Lung microvascular endothelial cell (primary cell): Measurements from ENCODE around the gene NTN1. TPM values are rescaled to one million over a fixed set of nuclear protein-coding genes. Genes with fewer than 3 reads are reported as not detected.
"Not testable (repeated sequence)": the region's sequence is repeated elsewhere in the genome, so short reads cannot be mapped to it uniquely, and the experiment has no call there.

ENCODE experiments used
- DNase-seq, 2 donors: peaks; one replicate each; pipeline versions ENCODE4 v3.0.0 to v3.0.0-alpha.2; 2010; ENCODE audit warnings: low read depth in 2 of 2
- total RNA-seq: library from RNA; depleted of rRNA; stranded (reverse); fragments of >200 nt; gene quantifications from 2 replicates; pipeline ENCODE4 v1.2.1, GENCODE V29; 2014

The NTN1 gene
- total RNA-seq, 1 donor from 2014 or later = 0.40 TPM

DNA sequence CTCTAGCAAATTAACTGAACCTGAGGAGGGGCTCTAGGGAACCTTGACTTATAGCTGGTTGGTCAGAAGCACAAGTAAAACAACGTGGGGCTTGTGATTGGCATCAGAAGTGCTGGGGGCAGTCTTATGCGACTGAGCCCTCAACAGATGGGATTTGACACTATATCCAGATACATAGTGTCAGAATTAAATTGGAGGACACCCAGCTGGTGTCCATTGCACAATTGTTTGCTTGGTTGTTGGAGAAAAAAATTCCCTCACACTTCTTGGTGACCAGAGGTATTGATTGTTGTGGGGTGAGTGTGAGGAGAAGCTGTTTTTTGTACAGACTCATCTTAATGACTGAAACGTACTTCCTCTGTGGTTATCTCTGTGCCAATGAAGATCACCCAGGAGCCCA lies 59.7 kb downstream of the NTN1 start:
- DNase-seq = no peak

DNA sequence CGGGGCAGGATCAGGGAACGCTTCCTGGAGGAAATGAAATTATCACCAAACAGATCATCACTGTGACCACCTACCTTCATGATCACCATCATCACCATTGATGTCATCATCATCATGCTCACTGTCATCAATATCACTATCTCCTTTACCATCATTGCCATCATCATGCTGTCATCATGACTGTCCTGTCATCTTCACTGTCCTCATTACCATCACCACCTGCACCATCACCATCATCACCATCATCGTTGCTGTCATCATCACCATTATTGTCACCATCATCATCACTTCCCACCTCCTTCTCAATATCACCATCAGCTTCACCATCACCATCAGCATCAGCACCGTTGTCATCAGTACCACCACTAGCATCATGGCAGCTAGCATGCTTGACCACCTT lies 65.3 kb downstream of the NTN1 start:
- DNase-seq = no peak

DNA sequence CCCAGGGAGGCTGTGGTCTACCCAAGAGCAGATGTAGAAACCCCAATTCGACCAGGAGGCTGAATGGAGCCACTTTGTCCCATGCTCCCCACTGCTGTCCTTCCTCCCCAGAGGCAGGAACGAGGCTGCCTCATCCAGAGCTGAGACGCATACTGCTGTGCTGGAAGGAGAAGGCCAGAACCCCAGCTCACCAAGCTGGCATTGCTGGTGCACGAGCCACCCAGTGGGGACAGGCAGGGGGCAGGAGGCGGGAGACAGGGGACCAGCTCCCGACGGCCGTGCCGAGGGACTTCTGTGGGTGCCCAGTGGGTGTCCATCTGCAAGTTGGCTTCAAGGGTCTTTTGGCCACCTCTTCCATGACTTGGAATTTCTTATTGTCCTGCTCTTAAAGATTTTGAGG lies 66.6 kb downstream of the NTN1 start:
- no peak for DNase-seq

DNA sequence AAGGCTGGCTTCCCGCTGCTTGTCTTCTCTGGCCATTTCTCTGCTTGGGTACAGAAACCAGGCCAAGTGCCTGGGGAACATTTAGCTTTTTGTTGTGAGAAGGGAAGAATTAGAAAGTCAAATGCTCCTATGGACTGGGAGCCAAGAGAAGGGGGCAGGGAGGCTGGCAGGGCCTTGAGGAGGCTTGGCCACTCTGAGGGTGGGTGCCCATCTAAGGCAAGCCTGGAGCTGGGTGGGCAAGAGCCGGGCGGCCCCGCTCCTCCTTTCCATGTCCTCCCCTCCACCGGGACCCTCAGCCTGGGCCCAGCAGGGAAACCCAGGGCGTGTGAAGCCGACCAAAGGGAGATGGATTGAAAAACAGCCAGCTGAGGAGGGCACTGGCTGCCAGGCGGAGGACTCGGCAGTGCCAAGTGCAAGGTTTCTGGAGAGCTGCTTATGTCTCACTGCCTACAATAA lies 69.4 kb downstream of the NTN1 start:
- DNase-seq = no peak

DNA sequence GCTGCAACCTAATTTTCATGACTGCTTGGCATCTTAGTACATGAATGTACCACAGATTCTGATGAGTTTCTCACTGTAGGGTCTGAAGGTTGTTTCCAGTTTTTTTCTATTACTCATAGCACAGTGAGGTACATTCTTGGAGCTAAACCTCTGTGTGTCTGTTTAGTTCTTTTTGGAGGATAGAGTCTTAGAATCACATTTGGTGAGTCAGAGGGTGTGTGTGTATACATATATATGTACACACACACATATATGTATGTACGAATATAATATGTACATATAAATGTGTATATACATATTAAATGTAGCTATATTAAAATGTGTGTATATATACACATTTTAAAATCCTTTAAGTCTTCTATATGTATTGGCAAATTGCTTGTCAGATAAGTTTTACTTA lies 72.9 kb downstream of the NTN1 start:
- DNase-seq = no peak

DNA sequence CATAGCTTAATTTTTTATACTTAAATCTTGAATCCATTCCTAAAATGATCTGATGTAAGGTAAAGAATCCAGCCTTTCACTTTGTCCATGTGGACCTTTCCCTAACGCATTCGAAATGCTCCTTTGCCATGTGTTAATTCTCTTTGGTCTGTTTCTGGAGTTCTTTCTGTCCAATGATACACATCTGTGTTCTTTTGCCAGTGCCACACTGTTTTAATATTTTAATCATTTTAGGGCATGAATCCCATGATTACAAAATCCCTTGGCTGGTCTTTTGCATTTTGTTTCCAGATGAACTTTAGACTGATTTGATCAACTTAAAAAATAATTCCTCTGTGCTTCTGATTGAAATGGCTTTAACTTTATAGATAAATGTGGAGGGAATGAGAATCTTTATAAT lies 74.1 kb downstream of the NTN1 start:
- no peak for DNase-seq

DNA sequence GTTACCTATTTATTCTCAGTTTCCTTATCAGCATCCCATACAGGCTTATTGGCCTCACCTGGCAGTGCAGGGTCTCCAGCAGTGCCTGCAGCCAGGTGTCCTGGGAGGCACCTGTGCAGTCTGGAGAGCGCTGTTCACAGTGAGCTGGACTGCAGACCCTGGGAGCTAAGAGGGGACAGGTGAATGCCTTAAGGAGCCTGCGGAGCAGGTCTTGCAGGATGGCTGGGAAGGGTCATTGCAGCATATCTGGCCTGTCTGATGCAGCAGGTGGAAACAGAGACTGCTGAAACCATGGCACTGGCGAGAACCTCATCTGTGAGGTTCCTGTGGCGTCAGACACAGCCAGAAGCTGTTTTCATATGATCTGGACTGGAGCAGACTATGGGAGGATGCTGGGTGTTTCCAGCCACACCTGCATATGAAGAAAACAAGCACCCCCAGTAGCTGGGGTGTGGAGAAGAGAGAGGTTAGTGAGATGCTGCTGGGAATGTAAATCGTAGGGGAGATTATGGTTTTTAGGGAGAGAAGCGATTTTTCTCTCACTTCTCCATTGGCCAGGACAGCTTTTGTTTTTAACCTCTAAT lies 77.0 kb downstream of the NTN1 start:
- no peak for DNase-seq

DNA sequence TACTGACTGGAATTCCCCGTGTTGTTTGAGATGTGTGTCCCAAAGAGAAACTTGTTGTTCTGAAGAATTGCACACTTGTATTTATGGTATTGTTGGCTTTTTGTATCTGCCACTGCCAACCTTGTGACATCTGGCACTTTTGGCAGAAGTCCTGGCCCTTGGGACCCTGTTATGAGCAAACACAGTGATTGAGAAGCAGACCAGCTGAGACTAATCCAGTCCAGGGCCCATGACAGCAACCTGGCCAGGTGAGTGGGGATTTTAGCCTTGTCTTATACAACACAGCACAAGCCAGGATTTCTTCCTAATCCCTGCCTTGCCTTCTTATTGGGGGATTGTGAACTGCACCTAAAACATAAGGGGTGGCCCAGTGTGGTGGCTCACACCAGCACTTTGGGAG lies 80.0 kb downstream of the NTN1 start:
- no peak for DNase-seq

DNA sequence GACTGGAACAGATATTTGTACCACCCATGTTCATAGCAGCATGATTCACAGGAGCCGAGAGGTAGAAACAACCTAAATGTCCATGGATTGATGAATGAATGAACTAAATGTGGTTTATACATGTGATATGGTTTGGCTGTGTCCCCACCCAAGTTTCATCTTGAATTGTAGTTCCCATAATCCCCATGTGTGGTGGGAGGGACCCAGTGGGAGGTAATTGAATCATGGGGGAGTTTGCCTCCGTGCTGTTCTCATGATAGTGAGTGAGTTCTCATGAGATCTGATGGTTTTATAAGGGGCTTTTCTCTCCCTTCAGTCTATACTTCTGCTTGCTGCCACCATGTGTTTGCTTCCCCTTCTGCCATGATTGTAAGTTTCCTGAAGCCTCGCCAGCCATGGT lies 81.9 kb downstream of the NTN1 start:
- not testable (repeated sequence) for DNase-seq

DNA sequence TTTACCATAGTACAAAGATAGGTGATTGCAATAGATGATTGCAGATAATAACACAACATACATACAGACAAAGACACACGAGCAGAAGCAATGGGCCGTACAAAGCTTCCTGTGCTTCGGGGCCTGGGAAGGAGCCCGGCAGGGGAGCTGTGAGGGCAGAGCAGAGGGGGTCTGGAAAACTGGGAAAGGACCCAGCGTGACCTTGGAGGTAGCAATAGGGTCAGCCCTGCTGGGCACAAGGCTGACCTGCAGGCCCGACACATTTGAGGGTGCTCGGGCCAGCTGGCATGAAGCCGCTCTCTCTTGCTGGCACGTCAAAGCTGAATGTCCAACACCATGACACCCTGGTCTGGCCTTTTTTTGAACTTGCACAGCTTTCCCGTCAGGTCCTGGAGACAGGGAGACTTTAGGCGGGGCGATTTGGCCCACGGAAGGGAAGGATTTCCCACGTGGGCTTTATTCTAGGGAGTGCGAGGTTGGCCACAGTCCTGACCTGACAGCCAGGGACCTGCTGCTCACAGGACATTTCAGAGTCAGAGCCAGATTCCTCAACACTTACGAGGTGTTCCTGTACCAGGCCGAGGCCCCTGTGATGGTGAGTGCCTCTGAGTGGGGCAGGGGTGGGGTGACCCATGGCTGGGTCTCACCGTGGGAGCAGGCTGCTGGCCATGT lies 83.2 kb downstream of the NTN1 start:
- no peak for DNase-seq

DNA sequence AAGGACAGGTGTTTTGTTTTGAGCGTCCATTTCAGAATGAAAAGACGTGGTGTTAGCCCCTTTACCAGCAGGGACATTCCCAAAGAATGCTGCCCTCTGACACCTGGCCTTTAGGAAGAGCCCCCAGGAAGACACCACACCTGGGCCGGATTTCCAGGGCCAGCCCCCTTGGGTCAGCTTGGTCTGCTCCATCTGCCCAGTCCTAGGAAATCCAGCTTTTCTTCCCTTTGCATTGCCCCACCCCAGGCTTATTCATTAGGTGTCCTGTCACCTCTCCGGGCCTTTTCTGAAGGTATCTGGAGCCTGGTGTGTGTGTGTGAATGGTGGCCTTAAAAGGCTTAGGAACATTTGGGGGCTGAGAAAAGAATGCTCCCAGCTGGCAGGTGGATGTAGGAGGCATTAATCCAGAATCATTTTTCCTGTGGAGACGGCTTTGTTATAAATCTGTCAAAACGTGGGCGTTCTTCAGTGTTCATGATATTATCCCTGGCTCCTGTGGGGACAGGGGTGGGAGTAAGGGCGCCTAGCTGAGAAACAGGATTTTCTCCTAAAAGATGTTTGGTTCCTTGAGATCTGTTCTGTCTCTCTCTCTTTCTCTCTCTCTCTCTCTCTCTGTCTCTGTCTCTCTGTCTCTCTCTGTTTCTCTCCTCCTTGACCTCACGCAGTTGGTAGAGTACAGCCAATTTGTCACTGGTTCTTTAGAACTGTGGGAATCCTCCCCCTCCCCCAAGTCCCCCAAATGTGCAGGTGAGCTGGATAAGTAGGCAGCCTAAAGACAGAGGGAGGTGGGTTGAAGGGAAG lies 84.0 kb downstream of the NTN1 start:
- no peak for DNase-seq

DNA sequence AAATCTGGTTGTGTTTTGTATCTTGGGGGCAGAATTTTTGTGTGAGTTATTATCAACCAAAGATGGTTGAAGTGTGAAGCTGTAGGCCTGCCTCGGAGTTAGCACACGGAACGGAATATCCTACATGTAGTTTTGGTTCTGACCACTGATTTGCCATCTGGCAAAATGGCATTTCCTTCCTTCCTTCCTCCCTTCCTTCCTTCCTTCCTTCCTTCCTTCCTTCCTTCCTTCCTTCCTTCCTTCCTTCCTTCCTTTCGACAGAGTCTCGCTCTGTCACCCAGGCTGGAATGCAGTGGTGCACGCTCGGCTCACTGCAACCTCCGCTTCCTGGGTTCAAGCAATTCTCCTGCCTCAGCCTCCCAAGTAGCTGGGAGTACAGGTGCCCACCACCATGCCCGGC lies 85.0 kb downstream of the NTN1 start:
- not testable (repeated sequence) for DNase-seq

DNA sequence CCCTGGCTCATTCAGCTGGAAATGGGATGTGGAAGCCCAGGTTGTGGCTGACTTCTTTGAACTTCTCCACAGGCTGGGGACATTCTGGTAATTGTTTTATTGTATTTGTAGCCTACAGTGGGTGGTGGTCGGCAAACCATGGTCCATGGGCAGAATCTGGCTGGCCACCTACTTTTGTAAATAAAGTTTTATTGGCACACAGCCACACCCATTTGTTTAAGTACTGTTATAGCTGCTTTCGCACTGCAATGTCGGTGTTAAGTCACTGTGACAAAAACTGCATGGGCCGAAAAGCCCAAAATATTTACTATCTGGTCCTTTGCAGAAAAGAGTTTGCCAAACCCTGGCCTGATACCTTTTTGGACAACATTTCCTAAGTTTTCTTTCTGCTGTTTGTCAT lies 86.2 kb downstream of the NTN1 start:
- DNase-seq = no peak

DNA sequence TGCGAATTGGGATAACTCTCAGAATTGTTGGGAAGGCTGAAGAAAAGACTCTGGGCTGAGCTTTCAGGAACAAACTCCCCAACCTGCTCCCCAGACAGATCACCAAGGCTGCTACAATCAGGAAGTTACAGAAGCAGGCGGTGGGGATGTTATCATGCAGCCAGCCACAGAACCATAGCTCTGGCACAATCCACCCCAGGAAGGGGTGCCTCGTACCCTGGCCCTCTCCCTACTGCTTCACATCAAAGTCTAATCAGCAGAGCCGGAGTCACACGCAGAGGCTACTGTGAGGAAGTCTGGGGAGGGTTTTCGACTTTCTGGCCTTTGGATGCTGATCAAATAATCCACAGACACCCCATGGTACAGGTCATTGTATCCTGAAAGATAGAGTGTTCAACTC lies 86.8 kb downstream of the NTN1 start:
- DNase-seq = no peak

DNA sequence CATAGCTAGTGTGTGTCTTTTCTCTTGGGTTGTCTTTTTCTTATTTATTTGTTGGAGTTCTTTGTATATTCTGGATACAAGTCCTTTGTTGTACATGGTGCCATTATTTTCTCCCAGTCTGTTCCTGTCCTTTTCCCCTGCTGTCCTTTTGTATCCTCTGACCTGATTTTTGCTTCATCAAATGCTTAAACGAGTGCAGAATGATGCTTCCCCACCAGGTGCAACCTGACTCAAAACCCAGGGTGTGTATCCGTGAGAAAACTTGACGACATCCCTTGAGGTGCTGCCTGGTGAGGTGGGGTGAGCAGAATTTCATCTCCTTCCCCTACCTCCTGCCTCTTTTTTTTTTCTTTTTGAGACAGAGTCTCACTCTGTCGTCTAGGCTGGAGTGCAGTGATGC lies 88.6 kb downstream of the NTN1 start:
- DNase-seq = no peak

DNA sequence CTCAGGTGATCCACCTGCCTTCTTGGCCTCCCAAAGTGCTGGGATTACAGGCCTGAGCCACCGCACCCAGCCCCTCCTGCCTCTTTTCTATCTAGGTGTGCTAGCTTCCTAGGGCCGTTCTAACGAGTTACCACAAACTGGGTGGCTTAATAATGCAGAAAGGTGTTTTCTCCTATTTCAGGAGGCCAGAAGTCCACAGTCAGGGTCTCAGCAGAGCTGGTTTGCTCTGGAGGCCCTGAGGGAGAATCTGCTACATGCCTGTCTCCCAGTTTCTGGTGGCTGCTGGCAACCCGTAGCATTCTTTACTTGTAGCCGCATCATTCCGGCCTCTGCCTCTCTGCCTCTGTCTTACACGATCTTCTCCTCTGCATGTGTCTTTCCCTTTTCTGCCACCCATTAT lies 89.2 kb downstream of the NTN1 start:
- no peak for DNase-seq

DNA sequence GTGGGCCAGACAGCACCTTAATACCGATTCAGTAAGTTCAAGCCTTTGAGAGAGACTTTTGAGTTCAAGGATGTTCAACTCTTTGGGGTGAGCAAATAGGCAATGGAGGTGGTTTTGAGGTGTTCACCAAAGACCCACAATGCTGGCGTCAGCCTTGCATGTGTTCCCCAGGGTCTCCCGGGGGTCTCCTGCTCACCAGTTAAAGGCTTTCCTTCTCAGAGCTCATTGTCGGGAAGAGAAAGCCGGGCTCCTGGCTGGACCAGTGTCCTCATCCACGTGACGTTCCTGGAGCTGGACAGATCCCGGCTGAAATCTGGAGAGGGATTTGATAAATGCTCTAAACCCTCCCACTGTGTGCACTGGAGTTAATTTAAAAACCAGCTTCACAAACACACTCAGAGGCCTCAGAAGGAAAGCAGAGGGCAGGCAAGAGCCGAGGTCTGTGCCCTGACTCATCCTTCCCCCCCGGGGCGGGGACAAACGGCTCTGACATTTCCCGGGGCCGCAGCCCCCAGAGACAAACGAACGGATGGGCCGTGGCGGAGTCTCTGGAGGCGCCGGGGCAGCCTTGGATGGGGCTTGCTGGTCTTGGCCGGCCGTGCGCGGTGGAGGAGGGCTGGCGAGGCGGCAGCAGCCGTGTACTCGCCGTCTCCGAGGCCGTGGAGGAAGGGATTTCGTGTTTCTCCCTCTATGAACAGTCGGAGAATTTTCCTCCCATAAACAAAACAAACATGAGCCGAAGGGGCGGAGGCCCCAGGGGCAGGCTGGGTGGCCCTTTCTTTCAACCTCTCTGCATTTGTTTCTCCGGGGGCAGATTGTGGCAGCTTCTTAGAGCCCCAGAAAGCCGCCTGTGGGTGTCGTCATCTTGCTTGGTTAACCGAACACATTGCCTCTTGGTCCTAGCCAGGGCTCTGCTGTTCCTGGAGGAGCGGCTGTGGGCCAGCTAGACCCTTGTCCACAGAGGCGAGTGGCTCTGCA lies 94.2 kb downstream of the NTN1 start:
- DNase-seq = peak in 1 of 2 donors; percentile 40

DNA sequence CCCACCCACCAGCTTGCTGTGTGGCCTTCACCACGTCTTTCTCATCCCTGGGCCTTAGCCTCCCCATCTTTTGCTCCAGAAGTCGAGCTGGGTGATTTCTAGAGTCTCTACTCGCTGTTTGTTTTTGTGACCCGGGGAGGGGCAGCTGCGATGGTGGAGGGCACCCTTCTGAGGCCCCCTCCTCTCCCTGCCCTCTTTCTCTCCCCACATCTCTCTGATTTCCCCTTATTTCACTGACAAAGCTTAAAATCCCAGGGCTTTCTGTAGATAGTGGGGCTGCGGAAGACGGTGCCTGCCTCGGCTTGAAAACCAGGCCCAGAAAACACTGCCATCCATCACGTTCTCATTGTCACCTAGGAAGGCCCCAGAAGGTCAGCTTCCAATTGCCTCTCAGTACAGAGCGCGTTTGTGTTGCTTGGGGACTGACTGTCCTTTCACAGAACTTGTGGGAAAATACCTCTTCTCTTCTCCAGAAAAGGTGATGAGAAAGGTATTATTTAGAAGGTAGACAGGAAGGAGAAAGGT lies 95.1 kb downstream of the NTN1 start:
- DNase-seq = no peak

DNA sequence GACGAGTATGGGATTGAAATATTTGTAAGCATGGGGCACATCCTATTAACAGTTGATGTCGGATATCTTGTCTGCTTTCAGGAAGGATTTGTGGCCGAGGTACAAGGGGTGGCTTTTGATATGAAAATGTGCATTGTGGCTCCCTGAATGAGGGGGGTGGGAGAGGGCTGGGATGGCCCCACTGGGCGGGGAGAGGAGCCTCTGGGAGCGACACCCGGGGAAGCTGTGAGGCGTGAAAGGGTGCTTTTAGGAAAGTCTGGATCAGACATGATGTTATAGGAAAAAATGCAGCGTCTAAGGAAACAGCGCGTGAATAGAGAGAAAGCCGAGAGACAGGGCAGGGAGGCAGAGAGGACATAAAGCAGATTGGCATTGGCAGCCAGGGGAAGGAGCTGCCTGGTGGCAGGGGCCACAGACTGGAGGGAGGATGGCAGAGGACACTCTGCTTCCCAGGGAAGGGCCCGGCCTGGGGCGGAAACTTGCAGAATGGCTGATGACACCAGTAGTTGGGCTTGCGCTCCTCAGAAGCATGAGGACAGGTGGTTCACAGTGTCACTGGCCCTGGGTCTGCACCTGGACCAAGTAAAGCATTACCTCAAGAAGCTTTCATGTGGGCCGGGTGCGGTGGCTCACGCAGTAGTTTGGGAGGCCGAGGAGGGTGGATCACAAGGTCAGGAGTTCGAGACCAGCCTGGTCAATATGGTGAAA lies 95.7 kb downstream of the NTN1 start:
- no peak for DNase-seq

DNA sequence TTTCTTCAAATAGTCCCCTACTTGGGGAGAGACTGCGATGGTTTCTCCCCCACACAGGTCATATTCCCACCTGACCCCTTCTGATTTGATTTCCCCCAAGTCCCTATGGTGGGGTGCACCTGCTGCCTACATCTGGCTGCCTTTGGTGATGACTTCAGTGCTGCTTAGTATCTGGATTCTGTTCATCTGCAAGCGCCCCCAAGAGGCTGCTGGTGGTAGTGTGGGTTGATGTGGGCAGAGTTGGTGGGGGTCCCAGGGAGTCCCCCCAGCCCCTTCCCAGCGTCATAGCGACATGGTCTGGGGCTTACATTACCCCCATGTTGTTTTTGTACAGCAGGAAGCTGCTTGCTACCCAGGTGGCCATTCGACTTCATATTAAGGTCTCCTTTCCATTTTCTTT lies 99.2 kb downstream of the NTN1 start:
- no peak for DNase-seq
